Stomach smooth muscle (tissue), 2 donors: ENCODE data around the gene WDR31.

Experiments
- H3K27ac ChIP-seq: one replicate; pipeline ENCODE4 v1.7.0; 2013; ENCODE audit warnings: mild to moderate bottlenecking, low read length, inconsistent platforms
- H3K27me3 ChIP-seq, 2 donors: one replicate each; pipeline ENCODE4 v1.7.0; 2013; ENCODE audit warnings: low read length in 2 of 2; ENCODE audit not compliant: insufficient read depth in 2 of 2, control insufficient read depth in 1 of 2
- H3K36me3 ChIP-seq, 2 donors: one replicate each; pipeline ENCODE4 v1.7.0; 2013; ENCODE audit warnings: low read length in 2 of 2; ENCODE audit not compliant: control insufficient read depth in 2 of 2, insufficient read depth in 2 of 2
- H3K4me1 ChIP-seq: one replicate; pipeline ENCODE4 v1.7.0; 2013; ENCODE audit warnings: low read length; ENCODE audit not compliant: control insufficient read depth, insufficient read depth
- H3K4me3 ChIP-seq, 2 donors: one replicate each; pipeline ENCODE4 v1.7.0; 2013; ENCODE audit warnings: low read length in 2 of 2
- H3K9ac ChIP-seq, 2 donors: one replicate each; pipeline ENCODE4 v1.7.0; 2013; ENCODE audit warnings: low read length in 2 of 2, mild to moderate bottlenecking in 1 of 2
- H3K9me3 ChIP-seq, 2 donors: one replicate each; pipeline ENCODE4 v1.7.0; 2013; ENCODE audit warnings: low read length in 2 of 2; ENCODE audit not compliant: control insufficient read depth in 2 of 2
- donor health status: healthy.
- donor health status: Pancreatic carcinoma.

The WDR31 gene

DNA sequence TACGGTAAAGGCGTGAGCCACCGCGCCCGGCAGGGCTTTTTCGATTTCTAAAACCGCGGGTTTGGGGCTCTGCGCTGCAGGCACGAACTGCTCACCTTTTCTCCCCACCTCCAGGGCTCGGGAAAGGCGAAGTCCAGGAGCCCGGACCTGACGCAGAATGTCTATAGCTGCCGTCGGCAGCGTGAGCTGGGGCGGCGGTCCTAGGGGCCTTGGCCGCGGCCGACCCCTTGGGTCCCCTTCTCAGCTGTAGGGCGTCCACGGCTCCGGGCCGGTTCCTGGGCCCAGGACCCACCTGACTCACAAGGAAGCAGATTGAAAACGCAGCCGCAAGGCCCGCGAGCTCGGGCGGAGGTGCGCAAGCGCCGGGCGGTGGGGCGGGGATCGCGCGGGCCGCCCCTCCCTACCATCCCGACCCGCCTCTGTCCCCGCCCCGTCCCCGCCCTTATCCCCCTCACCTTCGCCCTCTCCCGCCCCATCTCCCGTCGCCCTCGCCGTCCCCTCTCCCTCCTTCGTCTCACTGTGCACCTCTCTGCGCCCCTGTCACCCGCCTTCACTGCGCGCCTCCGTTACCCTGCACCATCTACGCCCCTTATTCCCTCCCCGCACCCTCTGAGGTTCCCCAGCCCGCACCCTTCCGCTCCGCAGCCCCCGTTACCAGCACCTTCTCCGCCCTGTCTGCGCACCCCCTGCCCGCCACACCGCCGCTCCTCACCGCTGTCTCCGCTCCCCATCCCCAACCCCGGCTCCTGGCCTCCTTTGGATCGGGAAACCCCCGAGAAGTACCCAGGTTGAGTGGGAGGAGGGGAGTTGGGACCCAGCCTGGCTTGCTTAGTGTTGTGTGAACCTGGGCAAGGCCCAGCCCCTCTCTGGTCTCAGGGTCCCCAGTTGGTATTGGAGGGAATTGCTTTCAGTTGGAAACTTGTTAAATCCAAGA, 36.8 kb upstream of the WDR31 start, which contains the start of gene HDHD3:
Gene HDHD3 (minus strand): TSS at position 353 of the 934 bp plus-strand sequence. CDS start 2,632 bp downstream, outside the sequence.
- Histone ChIP-seq H3K4me1 (peaks cover 11% of the 10 kb centered on the region), H3K36me3 (peaks cover 13 to 14% of the 10 kb centered on the region in 2 donors), H3K4me3 (peak within 1 kb of the TSS; percentile 84 to 89), H3K27ac (peak within 1 kb of the TSS; percentile 76), H3K27me3 (no peaks in the 10 kb centered on the region), H3K9me3 (no peaks in the 10 kb centered on the region), H3K9ac (peak within 1 kb of the TSS; percentile 87 to 92)

- Histone ChIP-seq H3K9me3 (no peaks in the 10 kb centered on the region), H3K4me3 (peak overlapping the region; percentile 25 to 89), H3K9ac (peak overlapping the region in 1 of 2 donors; percentile 27), H3K36me3 (peaks cover 13 to 14% of the 10 kb centered on the region in 2 donors), H3K4me1 (peaks cover 11% of the 10 kb centered on the region), H3K27me3 (no peaks in the 10 kb centered on the region), H3K27ac (no peak overlapping the region)
These were observed 35.3 kb upstream of the WDR31 start for GRCh38 chr9:113375057-113376023.

DNA sequence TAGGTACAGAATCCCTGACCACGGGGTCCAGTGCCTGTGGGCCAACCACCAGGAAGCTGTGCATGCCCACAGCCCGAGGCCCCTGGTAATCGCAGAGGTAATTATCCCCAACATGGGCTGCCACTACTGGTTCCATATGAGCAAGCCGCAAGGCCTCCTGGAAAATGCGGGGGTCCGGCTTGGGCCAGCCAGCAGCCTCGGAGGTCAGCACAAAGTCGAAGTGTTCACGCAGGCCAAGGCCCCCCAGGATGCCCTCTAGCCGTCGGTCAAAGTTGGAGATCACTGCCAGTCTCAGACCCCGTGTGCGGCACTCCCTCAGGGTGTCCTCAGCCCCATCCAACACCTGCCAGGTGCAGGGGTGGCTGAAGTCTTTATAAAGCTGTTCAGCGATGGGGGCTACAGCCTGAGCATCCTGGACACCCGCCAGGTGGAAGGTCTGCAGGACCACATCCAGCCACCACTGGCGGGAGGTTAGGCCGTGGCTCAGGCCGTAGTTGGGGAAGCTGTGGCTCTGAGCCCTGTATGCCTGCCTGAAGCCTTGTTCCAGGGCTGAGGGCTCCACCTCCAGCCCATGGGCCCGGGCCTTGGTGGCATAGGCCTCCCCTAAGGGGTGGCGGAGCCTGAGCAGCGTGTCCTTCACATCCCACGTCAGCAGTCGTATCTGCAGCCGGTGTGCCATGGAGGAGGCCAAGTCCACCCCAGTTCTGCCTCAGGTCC, 33.8 kb upstream of the WDR31 start:
- Histone ChIP-seq H3K4me1 (peaks cover 11% of the 10 kb centered on the region), H3K4me3 (no peak overlapping the region), H3K36me3 (peaks cover 13 to 14% of the 10 kb centered on the region in 2 donors), H3K27ac (no peak overlapping the region), H3K9me3 (no peaks in the 10 kb centered on the region), H3K9ac (no peak overlapping the region), H3K27me3 (no peaks in the 10 kb centered on the region)

- H3K4me1 ChIP-seq: peaks cover 11% of the 10 kb centered on the region
- peaks cover 13 to 14% of the 10 kb centered on the region in 2 donors for H3K36me3 ChIP-seq
- no peaks in the 10 kb centered on the region for H3K9me3 ChIP-seq
- H3K27me3 ChIP-seq: no peaks in the 10 kb centered on the region
- H3K9ac ChIP-seq: no peak overlapping the region
- H3K4me3 ChIP-seq: no peak overlapping the region
- H3K27ac ChIP-seq: no peak overlapping the region
These were observed 33.2 kb upstream of the WDR31 start for GRCh38 chr9:113373256-113373655.

- Histone ChIP-seq H3K4me3 (no peak overlapping the region), H3K9ac (no peak overlapping the region), H3K9me3 (no peaks in the 10 kb centered on the region), H3K27me3 (no peaks in the 10 kb centered on the region), H3K27ac (no peak overlapping the region), H3K4me1 (peaks cover 8% of the 10 kb centered on the region), H3K36me3 (peaks cover 13 to 14% of the 10 kb centered on the region in 2 donors)
These were observed 32.0 kb upstream of the WDR31 start for GRCh38 chr9:113372059-113372458.

DNA sequence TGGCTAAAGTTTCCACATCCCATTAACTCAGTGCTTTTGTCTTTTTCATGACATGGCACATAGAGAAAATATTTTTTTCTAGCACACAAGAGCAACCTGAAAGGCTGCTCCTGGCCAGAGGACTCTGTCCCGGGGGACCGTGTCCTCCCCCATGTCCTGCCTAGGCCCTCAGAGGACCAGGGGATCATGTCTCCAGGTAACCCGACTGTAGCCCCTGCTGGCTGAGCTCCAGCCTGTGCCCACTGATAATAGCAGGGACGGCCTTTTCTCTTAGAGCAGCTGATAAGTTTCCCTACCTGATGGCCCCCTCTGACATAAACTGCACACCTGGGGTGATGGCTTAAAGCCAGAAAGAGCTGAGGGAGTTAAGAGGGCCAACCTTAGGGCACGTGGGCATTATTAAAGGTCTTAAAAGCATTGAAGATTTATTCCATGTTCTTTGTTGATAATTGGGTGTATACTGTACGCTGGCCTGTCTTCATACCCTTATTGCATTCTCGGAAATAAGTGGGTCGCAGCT, 30.8 kb upstream of the WDR31 start:
- H3K36me3 ChIP-seq: peaks cover 13 to 14% of the 10 kb centered on the region in 2 donors
- H3K4me1 ChIP-seq: peaks cover 8% of the 10 kb centered on the region
- H3K4me3 ChIP-seq: no peak overlapping the region
- no peaks in the 10 kb centered on the region for H3K9me3 ChIP-seq
- H3K9ac ChIP-seq: no peak overlapping the region
- H3K27ac ChIP-seq: no peak overlapping the region
- no peaks in the 10 kb centered on the region for H3K27me3 ChIP-seq

DNA sequence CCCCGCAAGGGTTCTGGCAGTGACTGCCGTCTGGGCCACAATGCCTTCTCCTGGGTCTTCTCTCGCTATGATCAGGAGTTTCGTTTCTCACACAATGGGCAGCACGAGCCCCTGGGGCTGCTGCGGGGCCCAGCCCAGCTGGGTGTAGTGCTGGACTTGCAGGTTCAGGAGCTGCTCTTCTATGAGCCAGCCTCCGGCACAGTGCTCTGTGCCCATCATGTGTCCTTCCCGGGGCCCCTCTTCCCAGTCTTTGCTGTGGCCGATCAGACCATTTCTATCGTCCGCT, 29.7 kb upstream of the WDR31 start:
- H3K27ac ChIP-seq: no peak overlapping the region
- no peak overlapping the region for H3K9ac ChIP-seq
- no peak overlapping the region for H3K4me3 ChIP-seq
- H3K9me3 ChIP-seq: no peaks in the 10 kb centered on the region
- H3K4me1 ChIP-seq: no peaks in the 10 kb centered on the region
- peaks cover 8 to 11% of the 10 kb centered on the region in 2 donors for H3K36me3 ChIP-seq
- no peaks in the 10 kb centered on the region for H3K27me3 ChIP-seq

DNA sequence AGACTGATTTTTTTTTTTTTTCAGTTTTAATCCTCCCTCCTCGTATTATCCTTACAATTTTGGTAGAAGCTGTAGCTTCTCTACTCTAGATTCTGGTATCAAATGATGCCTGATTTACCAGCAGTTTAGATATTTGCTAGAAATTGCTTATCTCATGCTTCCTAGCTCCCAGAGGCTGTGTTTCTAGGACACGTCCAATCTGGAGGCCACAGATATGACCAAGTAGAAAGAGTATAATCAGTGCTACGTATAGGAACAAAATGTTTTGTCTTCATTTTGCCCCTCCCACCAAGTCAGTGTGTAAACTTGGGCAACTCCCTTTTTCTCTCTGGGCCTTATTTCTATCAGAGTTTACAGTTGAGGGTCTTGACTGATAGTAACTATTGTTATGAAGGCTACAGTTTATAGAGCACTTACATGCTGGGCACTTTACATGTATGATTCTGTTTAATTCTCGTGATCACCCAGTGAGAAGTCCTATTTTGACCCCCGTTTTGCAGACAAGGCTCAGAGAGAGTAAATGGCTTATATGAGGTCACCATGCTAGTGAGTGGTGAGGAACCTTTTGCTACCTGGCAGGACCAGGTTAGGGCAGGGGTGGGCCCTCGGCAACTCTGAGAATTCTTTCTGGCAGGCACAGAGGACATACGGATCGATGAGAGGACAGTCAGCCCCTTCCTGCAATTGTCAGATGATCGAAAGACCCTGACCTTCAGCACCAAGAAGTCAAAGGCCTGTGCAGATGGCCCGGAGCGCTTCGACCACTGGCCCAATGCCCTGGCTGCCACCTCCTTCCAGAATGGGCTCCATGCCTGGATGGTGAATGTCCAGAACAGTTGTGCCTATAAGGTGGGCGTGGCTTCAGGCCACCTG, 29.1 kb upstream of the WDR31 start:
- H3K4me3 ChIP-seq: no peak overlapping the region
- no peaks in the 10 kb centered on the region for H3K27me3 ChIP-seq

GRCh38 chr9:113368348-113368981, 28.4 kb upstream of the WDR31 start:
- Histone ChIP-seq H3K27me3 (no peaks in the 10 kb centered on the region), H3K9ac (no peak overlapping the region), H3K9me3 (no peaks in the 10 kb centered on the region), H3K4me1 (no peaks in the 10 kb centered on the region), H3K4me3 (no peak overlapping the region), H3K36me3 (peaks cover 1 to 4% of the 10 kb centered on the region in 2 donors), H3K27ac (no peak overlapping the region)

More for the DNA sequence above, 29.1 kb upstream of the WDR31 start:
- Histone ChIP-seq H3K36me3 (peaks cover 7 to 8% of the 10 kb centered on the region in 2 donors), H3K9ac (no peak overlapping the region), H3K9me3 (no peaks in the 10 kb centered on the region), H3K4me1 (no peaks in the 10 kb centered on the region), H3K27ac (no peak overlapping the region)
